ENCODE measurements around the gene LIMS2. TPM values are rescaled to one million over a fixed set of nuclear protein-coding genes. Genes with fewer than 3 reads are reported as not detected.

Gene LIMS2
- total RNA-seq, 6 experiments from 2014 or later, result 47.8 to 65.0 (median 59.1) TPM

DNA sequence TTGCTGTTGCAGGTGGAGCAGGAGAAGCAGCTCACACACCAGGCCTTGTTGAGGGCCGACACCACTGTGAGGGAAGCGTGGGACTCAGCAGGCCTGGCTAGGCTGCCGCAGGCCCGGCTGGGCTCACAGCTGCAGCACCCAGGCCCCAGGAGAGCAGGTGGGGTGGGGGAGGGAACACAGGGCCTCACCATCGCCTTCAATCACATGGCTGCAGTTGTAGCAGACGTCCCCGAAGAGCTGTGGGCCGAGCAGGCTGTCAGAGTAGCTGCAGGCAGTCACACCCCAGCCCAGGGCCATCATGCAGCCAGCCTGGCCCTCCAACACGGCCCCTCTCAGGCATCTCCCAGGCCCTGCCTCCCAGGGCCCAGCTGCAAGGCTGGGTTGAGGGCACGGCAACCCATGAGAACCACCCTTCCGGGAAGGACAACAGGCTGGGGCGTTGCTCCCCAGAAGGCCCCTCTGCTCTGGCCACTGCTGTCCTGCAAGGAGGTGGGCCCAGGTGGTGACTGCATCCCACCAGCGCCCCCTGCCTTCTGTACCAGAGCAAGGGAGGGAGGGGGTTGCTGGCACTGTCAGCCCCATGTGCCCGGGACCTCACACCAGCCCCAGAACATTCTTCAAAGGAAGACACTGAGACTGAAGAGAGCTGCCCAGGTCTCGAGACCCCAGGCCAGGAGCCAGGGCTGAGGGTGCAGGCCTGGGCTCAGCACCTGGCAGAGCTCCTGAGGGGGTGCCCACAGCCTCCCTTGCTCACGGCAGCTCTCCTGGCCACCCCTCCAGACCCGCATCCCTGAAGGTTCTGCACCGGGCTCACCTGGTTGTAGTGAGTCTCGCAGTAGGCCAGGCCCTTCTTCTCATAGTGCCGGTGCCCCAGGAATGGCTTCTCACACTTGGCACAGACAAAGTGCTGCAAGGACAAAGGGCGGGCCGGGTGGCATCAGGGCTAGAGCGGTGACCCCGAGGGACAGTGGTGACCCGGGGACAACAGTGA is 35.0 kb downstream of the LIMS2 start:
- no peak overlapping the region for H3K27ac Mint-ChIP-seq

DNA sequence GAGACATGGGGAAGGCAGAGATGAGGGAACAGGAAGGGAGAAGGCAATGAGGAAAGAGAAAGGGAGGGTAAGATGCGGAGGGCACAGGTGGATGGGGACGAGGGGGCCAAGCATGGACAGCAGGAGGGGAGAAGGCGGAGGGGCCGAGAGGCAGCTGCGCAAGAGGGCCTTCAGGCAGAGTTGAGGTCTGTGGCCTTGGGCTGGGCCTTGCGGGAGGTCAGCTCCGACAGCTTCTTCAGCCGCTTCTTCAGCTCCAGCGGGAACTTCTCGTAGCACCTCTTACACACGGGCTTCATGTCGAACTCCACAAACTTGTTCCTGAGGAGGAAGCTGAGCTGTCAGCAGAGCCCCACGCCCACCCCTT is 36.2 kb downstream of the LIMS2 start:
- Mint-ChIP-seq H3K27ac (peak overlapping the region; percentile 93), H3K36me3 (ENCODE audit: low read depth) (no peaks in the 10 kb centered on the region), H3K27me3 (ENCODE audit: insufficient read depth) (peaks cover 4% of the 10 kb centered on the region), H3K4me3 (no peak overlapping the region), H3K9me3 (no peaks in the 10 kb centered on the region), H3K4me1 (ENCODE audit: low read depth) (peaks cover 9% of the 10 kb centered on the region)
- DNase-seq, result no peak
- TF ChIP-seq, protein P1, sequence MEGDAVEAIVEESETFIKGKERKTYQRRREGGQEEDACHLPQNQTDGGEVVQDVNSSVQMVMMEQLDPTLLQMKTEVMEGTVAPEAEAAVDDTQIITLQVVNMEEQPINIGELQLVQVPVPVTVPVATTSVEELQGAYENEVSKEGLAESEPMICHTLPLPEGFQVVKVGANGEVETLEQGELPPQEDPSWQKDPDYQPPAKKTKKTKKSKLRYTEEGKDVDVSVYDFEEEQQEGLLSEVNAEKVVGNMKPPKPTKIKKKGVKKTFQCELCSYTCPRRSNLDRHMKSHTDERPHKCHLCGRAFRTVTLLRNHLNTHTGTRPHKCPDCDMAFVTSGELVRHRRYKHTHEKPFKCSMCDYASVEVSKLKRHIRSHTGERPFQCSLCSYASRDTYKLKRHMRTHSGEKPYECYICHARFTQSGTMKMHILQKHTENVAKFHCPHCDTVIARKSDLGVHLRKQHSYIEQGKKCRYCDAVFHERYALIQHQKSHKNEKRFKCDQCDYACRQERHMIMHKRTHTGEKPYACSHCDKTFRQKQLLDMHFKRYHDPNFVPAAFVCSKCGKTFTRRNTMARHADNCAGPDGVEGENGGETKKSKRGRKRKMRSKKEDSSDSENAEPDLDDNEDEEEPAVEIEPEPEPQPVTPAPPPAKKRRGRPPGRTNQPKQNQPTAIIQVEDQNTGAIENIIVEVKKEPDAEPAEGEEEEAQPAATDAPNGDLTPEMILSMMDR (IDR thresholded peaks at IDR 0.05), result no peak

More for the DNA sequence above, 35.0 kb downstream of the LIMS2 start:
- H3K27me3 Mint-ChIP-seq (ENCODE audit: insufficient read depth), result peaks cover 2% of the 10 kb centered on the region
- peaks cover 9% of the 10 kb centered on the region for H3K4me1 Mint-ChIP-seq (ENCODE audit: low read depth)
- DNase-seq, result no peak
- H3K36me3 Mint-ChIP-seq (ENCODE audit: low read depth), result no peaks in the 10 kb centered on the region
- TF ChIP-seq, protein P1 (IDR thresholded peaks at IDR 0.05), result peak; percentile 71
- no peak overlapping the region for H3K4me3 Mint-ChIP-seq
- no peaks in the 10 kb centered on the region for H3K9me3 Mint-ChIP-seq

DNA sequence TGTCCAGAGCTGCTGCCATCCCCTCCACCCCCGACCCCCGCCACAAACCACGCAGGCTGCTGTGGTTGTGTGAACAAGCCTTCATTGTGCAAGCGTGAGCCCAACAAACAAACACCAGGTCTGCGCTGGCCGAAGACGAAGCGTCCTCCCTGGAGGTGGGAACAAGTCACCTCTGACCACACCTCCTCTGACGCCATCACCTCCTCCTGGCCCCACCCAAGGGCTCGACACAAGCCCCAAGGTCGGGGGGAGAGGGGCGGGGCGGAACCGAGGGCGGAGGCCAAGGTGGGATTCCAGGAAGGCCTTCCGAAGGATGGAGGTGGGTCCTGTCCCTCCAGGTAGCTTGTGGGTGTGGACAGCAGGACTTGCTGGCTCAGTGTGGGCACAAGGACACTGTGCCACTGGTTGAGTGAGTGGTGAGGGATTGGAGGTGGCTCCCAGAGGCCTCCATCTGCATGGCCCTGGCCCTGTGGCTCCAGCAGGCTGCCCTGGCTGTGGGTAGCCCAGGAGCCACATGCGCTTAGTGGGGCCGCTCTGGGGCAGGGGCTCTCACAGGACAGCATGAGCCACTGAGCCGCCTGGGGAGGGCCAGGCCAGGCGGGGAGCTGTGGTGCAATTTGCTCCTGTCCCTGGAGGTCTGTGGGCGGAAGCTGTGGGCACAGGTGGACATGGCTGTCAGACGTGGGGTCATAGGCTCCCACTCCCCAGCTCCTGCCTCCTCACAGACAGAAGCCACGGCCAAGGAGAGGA is 36.8 kb downstream of the LIMS2 start:
- no peaks in the 10 kb centered on the region for H3K36me3 Mint-ChIP-seq (ENCODE audit: low read depth)
- H3K9me3 Mint-ChIP-seq, result no peaks in the 10 kb centered on the region
- no peak for DNase-seq
- peaks cover 9% of the 10 kb centered on the region for H3K4me1 Mint-ChIP-seq (ENCODE audit: low read depth)
- no peak overlapping the region for H3K4me3 Mint-ChIP-seq
- H3K27ac Mint-ChIP-seq, result peak overlapping the region; percentile 93
- TF ChIP-seq, protein P1 (IDR thresholded peaks at IDR 0.05), result no peak
- H3K27me3 Mint-ChIP-seq (ENCODE audit: insufficient read depth), result peaks cover 6% of the 10 kb centered on the region

DNA sequence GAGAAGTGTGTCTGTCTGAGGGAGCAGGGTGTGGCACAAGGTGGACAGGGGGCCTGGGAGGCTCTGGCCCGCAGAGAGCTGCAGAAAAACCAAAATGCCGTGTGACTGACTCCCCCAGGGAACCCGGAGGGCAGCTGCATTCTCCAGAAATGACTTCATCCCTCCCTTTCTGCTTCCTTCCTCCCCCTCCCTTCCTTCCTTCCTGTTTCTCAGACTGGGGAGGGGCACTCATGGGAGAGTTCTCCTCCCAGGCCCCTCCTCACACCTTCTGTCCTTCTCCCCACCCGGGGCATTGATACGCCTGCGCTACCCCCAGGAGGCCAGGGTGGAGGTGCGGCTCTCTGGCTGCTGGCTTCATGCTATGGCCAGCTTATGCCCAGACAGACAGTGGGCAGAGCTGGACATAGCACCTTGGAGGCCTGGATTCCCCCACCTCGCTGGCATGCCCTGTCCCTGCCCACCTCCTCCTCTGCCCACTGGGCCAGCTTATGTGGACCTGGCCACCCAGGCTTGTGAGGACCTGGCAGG is 37.5 kb downstream of the LIMS2 start:
- TF ChIP-seq, protein P1 (IDR thresholded peaks at IDR 0.05), result 0 out of 2 replicates have a peak, but pooled peaks have one; percentile 19
- H3K4me1 Mint-ChIP-seq (ENCODE audit: low read depth), result peaks cover 9% of the 10 kb centered on the region
- no peak overlapping the region for H3K4me3 Mint-ChIP-seq
- H3K36me3 Mint-ChIP-seq (ENCODE audit: low read depth), result no peaks in the 10 kb centered on the region
- H3K27me3 Mint-ChIP-seq (ENCODE audit: insufficient read depth), result peaks cover 5% of the 10 kb centered on the region; the same call in 1 of the 2 replicates
- peak; percentile 65 for DNase-seq
- no peaks in the 10 kb centered on the region for H3K9me3 Mint-ChIP-seq
- peak overlapping the region; percentile 93 for H3K27ac Mint-ChIP-seq

DNA sequence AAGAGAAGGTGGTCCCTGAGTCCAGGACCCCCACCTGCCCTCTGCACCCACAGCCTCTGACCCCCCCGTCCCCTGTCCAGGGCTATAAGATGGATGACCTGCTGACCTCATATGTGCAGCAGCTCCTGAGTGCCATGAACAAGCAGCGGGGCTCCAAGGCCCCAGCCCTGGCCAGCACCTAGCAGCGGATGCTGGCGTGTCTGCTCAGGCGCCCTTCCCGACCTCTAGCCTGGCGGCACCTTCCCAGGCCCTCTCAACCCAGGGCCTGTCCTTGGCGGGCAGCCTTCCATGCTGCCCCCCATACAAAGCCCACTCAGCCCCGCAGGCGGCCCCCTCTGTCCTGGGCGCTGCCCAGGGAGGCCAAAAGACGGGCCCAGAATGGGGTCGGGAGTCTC is 38.1 kb downstream of the LIMS2 start:
- Mint-ChIP-seq H3K9me3 (no peaks in the 10 kb centered on the region), H3K4me3 (no peak overlapping the region), H3K27ac (no peak overlapping the region), H3K36me3 (ENCODE audit: low read depth) (no peaks in the 10 kb centered on the region), H3K27me3 (ENCODE audit: insufficient read depth) (peaks cover 9% of the 10 kb centered on the region; the same call in 1 of the 2 replicates), H3K4me1 (ENCODE audit: low read depth) (peaks cover 9% of the 10 kb centered on the region)
- TF ChIP-seq, protein P1 (IDR thresholded peaks at IDR 0.05), result no peak
- DNase-seq, result no peak
